Cardiac muscle cell (in vitro differentiated cells and primary cell): ENCODE results near the gene WSCD2. TPM values are rescaled to one million over a fixed set of nuclear protein-coding genes. Genes with fewer than 3 reads are reported as not detected.

Source experiments
- DNase-seq, 2 donors: peaks; one replicate each; pipeline versions ENCODE4 v3.0.0 to v3.0.0-alpha.2; 2010 to 2017; ENCODE audit warnings: low read depth in 1 of 2, low spot score in 1 of 2
- H3K27ac ChIP-seq: fragments of 200-600 bp; sonication (generic); 2 replicates; pipeline ENCODE4 v1.5.1; 2016
- H3K27me3 ChIP-seq: fragments of 200-600 bp; sonication (generic); 2 replicates; pipeline ENCODE4 v1.6.0; 2016; ENCODE audit warnings: control low read depth
- H3K36me3 ChIP-seq: fragments of 200-600 bp; sonication (generic); 2 replicates; pipeline ENCODE4 v1.5.1; 2016; ENCODE audit warnings: control low read depth
- H3K4me1 ChIP-seq: fragments of 200-600 bp; sonication (generic); 2 replicates; pipeline ENCODE4 v1.8.1; 2017; ENCODE audit warnings: low read depth, mild to moderate bottlenecking, mixed run types
- H3K4me3 ChIP-seq: fragments of 200-600 bp; sonication (generic); 2 replicates; pipeline ENCODE4 v1.5.1; 2016; ENCODE audit warnings: mild to moderate bottlenecking
- H3K9me3 ChIP-seq: fragments of 200-600 bp; sonication (generic); 2 replicates; pipeline ENCODE4 v1.5.1; 2017; ENCODE audit warnings: low read depth, mild to moderate bottlenecking, control low read depth
- polyA plus RNA-seq: library from polyadenylated mRNA; unstranded; fragments of >200 nt; fragmentation: Nextera tagmentation; extraction: Ambion mirVana; gene quantifications from 2 replicates; pipeline ENCODE4 v1.2.1, GENCODE V29; 2016
- total RNA-seq: library from RNA; depleted of rRNA; stranded (reverse); fragments of >200 nt; gene quantifications from 2 replicates; pipeline ENCODE4 v1.2.3, GENCODE V29; 2016
- TF ChIP-seq, protein P1 (sequence below): IDR thresholded peaks from 2 replicates; pipeline ENCODE4 v1.5.1; 2012; ENCODE audit warnings: low read depth, mild to moderate bottlenecking, low read length

Gene WSCD2
- total and polyA plus RNA-seq, 2 experiments from 2014 or later = 7.0 to 7.1 TPM

DNA sequence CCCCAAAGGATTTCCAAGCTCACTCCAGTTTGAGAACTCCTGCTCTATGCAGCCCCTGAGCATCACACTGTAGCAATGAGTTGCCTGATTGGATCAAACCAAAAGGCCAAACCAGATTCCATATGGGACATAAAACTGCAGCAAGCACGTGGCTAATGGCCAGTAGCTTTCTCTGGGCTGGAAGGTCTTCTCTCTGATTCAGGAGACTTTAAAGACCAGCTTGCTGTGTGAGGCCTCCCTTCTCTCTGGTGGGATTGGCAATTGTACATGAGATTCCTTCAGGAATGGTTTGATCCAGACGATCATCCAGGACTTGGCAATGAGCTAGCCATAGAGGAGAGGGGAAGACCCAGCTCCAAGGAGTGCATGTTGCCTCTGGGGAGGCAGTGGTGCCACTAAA is 50.2 kb downstream of the WSCD2 start:
- no peaks in the 10 kb centered on the region for H3K27me3 ChIP-seq
- H3K4me1 ChIP-seq = no peaks in the 10 kb centered on the region
- H3K4me3 ChIP-seq = no peak overlapping the region
- H3K27ac ChIP-seq = no peak overlapping the region
- no peaks in the 10 kb centered on the region for H3K9me3 ChIP-seq
- H3K36me3 ChIP-seq = no peaks in the 10 kb centered on the region
- DNase-seq = no peak
- TF ChIP-seq, protein P1, sequence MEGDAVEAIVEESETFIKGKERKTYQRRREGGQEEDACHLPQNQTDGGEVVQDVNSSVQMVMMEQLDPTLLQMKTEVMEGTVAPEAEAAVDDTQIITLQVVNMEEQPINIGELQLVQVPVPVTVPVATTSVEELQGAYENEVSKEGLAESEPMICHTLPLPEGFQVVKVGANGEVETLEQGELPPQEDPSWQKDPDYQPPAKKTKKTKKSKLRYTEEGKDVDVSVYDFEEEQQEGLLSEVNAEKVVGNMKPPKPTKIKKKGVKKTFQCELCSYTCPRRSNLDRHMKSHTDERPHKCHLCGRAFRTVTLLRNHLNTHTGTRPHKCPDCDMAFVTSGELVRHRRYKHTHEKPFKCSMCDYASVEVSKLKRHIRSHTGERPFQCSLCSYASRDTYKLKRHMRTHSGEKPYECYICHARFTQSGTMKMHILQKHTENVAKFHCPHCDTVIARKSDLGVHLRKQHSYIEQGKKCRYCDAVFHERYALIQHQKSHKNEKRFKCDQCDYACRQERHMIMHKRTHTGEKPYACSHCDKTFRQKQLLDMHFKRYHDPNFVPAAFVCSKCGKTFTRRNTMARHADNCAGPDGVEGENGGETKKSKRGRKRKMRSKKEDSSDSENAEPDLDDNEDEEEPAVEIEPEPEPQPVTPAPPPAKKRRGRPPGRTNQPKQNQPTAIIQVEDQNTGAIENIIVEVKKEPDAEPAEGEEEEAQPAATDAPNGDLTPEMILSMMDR = no peak

DNA sequence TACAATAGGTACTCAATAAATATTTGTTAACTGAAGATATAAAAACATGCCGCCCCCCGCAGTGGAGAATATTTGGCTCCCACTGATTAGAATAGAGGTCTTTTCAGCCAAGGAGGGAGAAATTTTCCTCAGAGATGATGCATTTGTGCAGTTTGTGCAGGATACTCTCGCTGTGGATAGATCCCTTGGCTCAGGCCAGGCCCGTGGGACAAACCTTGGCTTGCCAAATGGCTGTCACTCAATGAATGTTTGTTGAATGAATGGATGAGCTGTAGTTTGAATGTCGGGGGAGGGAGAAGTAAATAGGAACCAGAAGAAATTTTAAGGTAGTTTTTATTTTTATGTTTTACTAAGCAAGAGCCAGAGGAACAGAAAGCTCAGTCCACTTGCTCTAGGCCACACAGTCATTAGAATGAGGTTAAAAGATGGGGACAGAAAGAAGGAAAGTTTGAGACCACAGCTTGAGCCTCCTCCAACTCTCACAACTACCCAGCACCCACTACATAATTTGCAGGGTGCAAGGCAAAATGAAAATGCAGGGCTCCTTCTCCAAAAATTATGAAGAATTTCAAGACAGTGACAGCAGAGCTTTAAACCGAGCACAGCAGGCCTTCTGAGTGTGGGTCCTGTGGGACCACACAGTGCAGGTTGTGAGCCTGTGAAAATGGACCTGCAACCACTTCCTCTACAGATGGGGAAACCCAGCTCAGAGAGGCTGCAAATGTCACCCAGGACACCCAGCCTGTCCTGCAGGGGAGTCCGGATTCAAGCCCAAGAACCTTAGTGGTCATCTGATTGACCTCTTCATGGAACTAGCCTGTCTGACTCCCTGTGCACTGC is 51.4 kb downstream of the WSCD2 start:
- Histone ChIP-seq H3K9me3 (no peaks in the 10 kb centered on the region), H3K4me1 (no peaks in the 10 kb centered on the region), H3K27me3 (no peaks in the 10 kb centered on the region), H3K36me3 (no peaks in the 10 kb centered on the region), H3K4me3 (no peak overlapping the region), H3K27ac (no peak overlapping the region)
- DNase-seq = no peak
- TF ChIP-seq, protein P1 = no peak

GRCh38 chr12:108181095-108181454 is 52.0 kb downstream of the WSCD2 start:
- no peaks in the 10 kb centered on the region for H3K36me3 ChIP-seq
- no peaks in the 10 kb centered on the region for H3K4me1 ChIP-seq
- no peaks in the 10 kb centered on the region for H3K27me3 ChIP-seq
- DNase-seq = no peak
- no peaks in the 10 kb centered on the region for H3K9me3 ChIP-seq
- no peak overlapping the region for H3K4me3 ChIP-seq
- TF ChIP-seq, protein P1 = no peak
- H3K27ac ChIP-seq = no peak overlapping the region

GRCh38 chr12:108182096-108182495 is 53.0 kb downstream of the WSCD2 start:
- no peak overlapping the region for H3K27ac ChIP-seq
- H3K36me3 ChIP-seq = no peaks in the 10 kb centered on the region
- H3K4me1 ChIP-seq = no peaks in the 10 kb centered on the region
- no peaks in the 10 kb centered on the region for H3K9me3 ChIP-seq
- TF ChIP-seq, protein P1 = no peak
- DNase-seq = no peak
- H3K4me3 ChIP-seq = no peak overlapping the region
- H3K27me3 ChIP-seq = no peaks in the 10 kb centered on the region

DNA sequence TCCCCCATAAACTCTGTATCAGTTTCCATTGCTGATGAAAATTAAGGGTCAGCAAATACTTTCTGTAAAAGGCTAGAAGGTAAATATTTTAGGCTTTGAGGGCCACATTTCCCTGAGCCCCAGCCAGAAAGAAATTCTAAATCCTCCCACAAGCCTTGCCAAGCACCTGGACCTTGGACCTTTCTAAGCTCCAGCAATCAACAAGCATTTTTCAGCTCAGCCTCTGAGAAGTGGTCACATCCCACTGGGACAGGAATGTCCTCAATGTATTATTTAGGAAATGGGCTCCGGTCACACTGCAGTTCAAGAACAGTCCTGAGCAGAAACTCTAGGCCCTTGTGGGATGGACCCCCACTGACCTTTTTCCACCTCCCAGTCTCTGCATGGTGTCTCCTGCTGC is 55.9 kb downstream of the WSCD2 start:
- TF ChIP-seq, protein P1 = no peak
- no peak for DNase-seq
- no peak overlapping the region for H3K27ac ChIP-seq
- H3K9me3 ChIP-seq = no peaks in the 10 kb centered on the region
- H3K4me3 ChIP-seq = no peak overlapping the region
- H3K4me1 ChIP-seq = peaks cover under 1% of the 10 kb centered on the region
- no peaks in the 10 kb centered on the region for H3K27me3 ChIP-seq
- H3K36me3 ChIP-seq = no peaks in the 10 kb centered on the region
